ENCODE data around the gene OR52E1.
A peak's percentile ranks its signal among the peaks of the same experiment; 100 is the strongest.
"Not testable (repeated sequence)": the region's sequence is repeated elsewhere in the genome, so short reads cannot be mapped to it uniquely, and the experiment has no call there.

Gene OR52E1

GRCh38 chr11:5043380-5043779 lies 26.0 kb upstream of the OR52E1 start:
- TF ChIP-seq CTCF (conservative IDR thresholded peaks at IDR 0.05; ENCODE audit: control insufficient read depth, insufficient read depth, low read depth, low read length), result no peak
- DNase-seq (ENCODE audit: low read depth), result peak; percentile 16
- no peak overlapping the region for H3K4me3 ChIP-seq (ENCODE audit: control insufficient read depth, low read depth, low read length)

- DNase-seq (ENCODE audit: low read depth), result no peak
- TF ChIP-seq CTCF (conservative IDR thresholded peaks at IDR 0.05; ENCODE audit: control insufficient read depth, insufficient read depth, low read depth, low read length), result no peak
- H3K4me3 ChIP-seq (ENCODE audit: control insufficient read depth, low read depth, low read length), result no peak within 1 kb of the TSS
These were observed 23.1 kb upstream of the OR52E1 start, which contains the start of gene OR52J3 for GRCh38 chr11:5046226-5046625. OR52J3 (plus strand) TSS chr11:5046526; CDS start chr11:5046526, 0 bp downstream.

- no peak for TF ChIP-seq CTCF (conservative IDR thresholded peaks at IDR 0.05; ENCODE audit: control insufficient read depth, insufficient read depth, low read depth, low read length)
- DNase-seq (ENCODE audit: low read depth), result no peak
- no peak overlapping the region for H3K4me3 ChIP-seq (ENCODE audit: control insufficient read depth, low read depth, low read length)
These were observed 22.5 kb upstream of the OR52E1 start for GRCh38 chr11:5046754-5047330.

- not testable (repeated sequence) for H3K4me3 ChIP-seq (ENCODE audit: control insufficient read depth, low read depth, low read length); DNase-seq (ENCODE audit: low read depth)
These were observed 10.7 kb upstream of the OR52E1 start for GRCh38 chr11:5058679-5059078.

- TF ChIP-seq CTCF (conservative IDR thresholded peaks at IDR 0.05; ENCODE audit: control insufficient read depth, insufficient read depth, low read depth, low read length), result no peak
- no peak for DNase-seq (ENCODE audit: low read depth)
- no peak within 1 kb of the TSS for H3K4me3 ChIP-seq (ENCODE audit: control insufficient read depth, low read depth, low read length)
These were observed 10.0 kb upstream of the OR52E1 start, which contains the start of gene OR52E2 for GRCh38 chr11:5059391-5059790. OR52E2 (minus strand) TSS chr11:5059627; CDS start chr11:5059627, 0 bp downstream.

- no peak overlapping the region for H3K4me3 ChIP-seq (ENCODE audit: control insufficient read depth, low read depth, low read length)
- DNase-seq (ENCODE audit: low read depth), result no peak
- no peak for TF ChIP-seq CTCF (conservative IDR thresholded peaks at IDR 0.05; ENCODE audit: control insufficient read depth, insufficient read depth, low read depth, low read length)
These were observed 4.3 kb upstream of the OR52E1 start for GRCh38 chr11:5065027-5065426.

- DNase-seq (ENCODE audit: low read depth), result peak; percentile 25
- TF ChIP-seq CTCF (conservative IDR thresholded peaks at IDR 0.05; ENCODE audit: control insufficient read depth, insufficient read depth, low read depth, low read length), result no peak
These were observed 2.4 kb downstream of the OR52E1 start for GRCh38 chr11:5071799-5072198.

More at GRCh38 chr11:5071799-5072198, 2.4 kb downstream of the OR52E1 start:
- no peak overlapping the region for H3K4me3 ChIP-seq (ENCODE audit: control insufficient read depth, low read depth, low read length)
